ENCODE results near the gene ZC3HAV1.

ZC3HAV1 gene

GRCh38 chr7:139124084-139124914, 14.8 kb upstream of the ZC3HAV1 start:
- H3K4me1 ChIP-seq (ENCODE audit: control insufficient read depth in 1 of 2, insufficient read depth in 1 of 2, low read depth in 1 of 2, low read length in 1 of 2): peaks cover 8 to 16% of the 10 kb centered on the region in 2 experiments
- no peaks in the 10 kb centered on the region for H3K9me3 ChIP-seq
- H3K36me3 ChIP-seq: no peaks in the 10 kb centered on the region
- TF ChIP-seq, protein P1, sequence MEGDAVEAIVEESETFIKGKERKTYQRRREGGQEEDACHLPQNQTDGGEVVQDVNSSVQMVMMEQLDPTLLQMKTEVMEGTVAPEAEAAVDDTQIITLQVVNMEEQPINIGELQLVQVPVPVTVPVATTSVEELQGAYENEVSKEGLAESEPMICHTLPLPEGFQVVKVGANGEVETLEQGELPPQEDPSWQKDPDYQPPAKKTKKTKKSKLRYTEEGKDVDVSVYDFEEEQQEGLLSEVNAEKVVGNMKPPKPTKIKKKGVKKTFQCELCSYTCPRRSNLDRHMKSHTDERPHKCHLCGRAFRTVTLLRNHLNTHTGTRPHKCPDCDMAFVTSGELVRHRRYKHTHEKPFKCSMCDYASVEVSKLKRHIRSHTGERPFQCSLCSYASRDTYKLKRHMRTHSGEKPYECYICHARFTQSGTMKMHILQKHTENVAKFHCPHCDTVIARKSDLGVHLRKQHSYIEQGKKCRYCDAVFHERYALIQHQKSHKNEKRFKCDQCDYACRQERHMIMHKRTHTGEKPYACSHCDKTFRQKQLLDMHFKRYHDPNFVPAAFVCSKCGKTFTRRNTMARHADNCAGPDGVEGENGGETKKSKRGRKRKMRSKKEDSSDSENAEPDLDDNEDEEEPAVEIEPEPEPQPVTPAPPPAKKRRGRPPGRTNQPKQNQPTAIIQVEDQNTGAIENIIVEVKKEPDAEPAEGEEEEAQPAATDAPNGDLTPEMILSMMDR (IDR thresholded peaks at IDR 0.05): no peak
- H3K4me3 ChIP-seq (ENCODE audit: low read depth in 1 of 2, low read length in 1 of 2): no peak overlapping the region
- no peak overlapping the region for H3K27ac ChIP-seq
- H3K27me3 ChIP-seq: no peaks in the 10 kb centered on the region

DNA sequence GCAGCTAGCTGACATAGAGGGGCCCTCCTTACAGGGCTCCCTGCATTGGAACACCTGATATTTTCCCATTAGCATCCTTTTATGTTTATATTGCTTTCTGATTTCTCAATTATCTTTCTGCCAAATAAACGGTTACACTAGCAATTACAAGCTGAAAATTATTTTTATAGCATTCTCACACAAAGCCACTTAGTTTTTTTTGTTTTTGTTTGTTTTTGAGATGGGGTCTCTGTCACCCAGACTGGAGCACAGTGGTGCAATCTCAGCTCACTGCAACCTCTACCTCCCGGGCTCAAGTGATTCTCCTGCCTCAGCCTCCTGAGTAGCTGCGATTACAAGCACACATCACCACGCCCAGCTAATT, 9.9 kb upstream of the ZC3HAV1 start:
- H3K36me3 ChIP-seq: no peaks in the 10 kb centered on the region
- TF ChIP-seq, protein P1 (IDR thresholded peaks at IDR 0.05): no peak
- no peaks in the 10 kb centered on the region for H3K9me3 ChIP-seq
- no peaks in the 10 kb centered on the region for H3K27me3 ChIP-seq
- peak overlapping the region; percentile 92 for H3K27ac ChIP-seq
- H3K4me3 ChIP-seq (ENCODE audit: low read depth in 1 of 2, low read length in 1 of 2): peak overlapping the region; percentile 44 to 54
- peaks cover 30 to 38% of the 10 kb centered on the region in 2 experiments for H3K4me1 ChIP-seq (ENCODE audit: control insufficient read depth in 1 of 2, insufficient read depth in 1 of 2, low read depth in 1 of 2, low read length in 1 of 2)

DNA sequence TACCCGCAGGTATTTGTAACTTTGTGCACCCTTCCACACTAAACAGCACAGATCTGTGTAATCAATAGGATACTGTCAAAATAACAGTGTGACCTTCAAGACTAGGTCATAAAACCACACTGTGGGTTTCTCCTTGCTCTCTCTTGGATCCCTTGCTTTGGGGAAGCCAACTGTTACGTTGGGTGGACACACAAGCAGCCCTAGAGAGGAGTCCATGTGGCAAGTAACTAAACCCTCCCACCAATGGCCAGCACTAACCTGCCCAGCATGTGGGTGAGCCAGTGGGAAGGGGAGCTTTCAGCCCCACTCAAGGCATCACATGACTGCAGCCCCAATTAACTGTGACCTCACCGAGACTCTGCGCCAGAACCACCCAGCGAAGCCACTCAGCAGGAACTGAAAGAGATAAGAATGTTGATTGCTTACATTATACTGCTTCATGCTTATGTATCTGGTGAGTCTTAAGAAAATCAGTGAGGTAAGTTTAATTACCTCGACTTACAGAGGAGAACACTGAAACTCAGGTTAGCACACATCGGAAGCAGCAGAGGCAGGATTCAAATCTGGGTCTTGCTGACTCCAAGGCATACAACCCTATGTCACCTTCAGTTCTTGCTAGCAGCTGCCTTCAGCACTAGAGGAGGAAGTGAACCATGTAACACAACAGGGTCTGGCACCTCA, 9.4 kb upstream of the ZC3HAV1 start:
- Histone ChIP-seq H3K9me3 (no peaks in the 10 kb centered on the region), H3K36me3 (no peaks in the 10 kb centered on the region), H3K27ac (peak overlapping the region; percentile 92), H3K4me1 (ENCODE audit: control insufficient read depth in 1 of 2, insufficient read depth in 1 of 2, low read depth in 1 of 2, low read length in 1 of 2) (peaks cover 30 to 37% of the 10 kb centered on the region in 2 experiments), H3K4me3 (ENCODE audit: low read depth in 1 of 2, low read length in 1 of 2) (peak overlapping the region; percentile 44 to 54), H3K27me3 (no peaks in the 10 kb centered on the region)
- TF ChIP-seq, protein P1 (IDR thresholded peaks at IDR 0.05): no peak

DNA sequence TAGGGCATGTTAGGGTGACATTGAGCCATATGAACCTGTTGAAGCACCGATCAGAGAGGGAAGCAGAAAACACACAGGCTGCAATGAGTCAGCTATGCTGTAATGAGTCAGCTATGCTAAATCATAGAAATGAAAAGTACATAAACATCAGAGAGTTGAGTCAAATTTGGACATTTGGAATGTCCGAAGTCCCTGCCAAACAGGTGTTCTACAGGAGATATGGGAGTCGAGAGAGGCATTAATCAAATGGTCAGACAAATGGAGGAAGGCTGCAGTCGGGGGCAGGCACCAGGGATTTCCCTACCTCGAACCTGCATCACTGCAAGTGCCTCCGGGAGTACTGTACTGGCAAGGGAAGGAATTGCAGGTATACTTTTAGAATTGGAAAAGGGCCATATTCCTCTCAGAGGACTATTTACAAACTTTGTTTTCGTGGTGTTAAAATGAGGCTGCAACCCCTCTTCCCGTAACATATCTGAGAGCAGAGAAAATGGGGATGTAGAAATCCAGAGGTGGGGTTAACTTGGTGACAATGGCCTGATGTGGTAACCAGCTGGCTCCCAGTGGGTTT, 8.8 kb upstream of the ZC3HAV1 start:
- Histone ChIP-seq H3K36me3 (no peaks in the 10 kb centered on the region), H3K4me3 (ENCODE audit: low read depth in 1 of 2, low read length in 1 of 2) (peak overlapping the region; percentile 44 to 54), H3K27me3 (no peaks in the 10 kb centered on the region), H3K27ac (peak overlapping the region; percentile 92), H3K9me3 (no peaks in the 10 kb centered on the region), H3K4me1 (ENCODE audit: control insufficient read depth in 1 of 2, insufficient read depth in 1 of 2, low read depth in 1 of 2, low read length in 1 of 2) (peaks cover 30 to 33% of the 10 kb centered on the region in 2 experiments)
- TF ChIP-seq, protein P1 (IDR thresholded peaks at IDR 0.05): peak; percentile 7

DNA sequence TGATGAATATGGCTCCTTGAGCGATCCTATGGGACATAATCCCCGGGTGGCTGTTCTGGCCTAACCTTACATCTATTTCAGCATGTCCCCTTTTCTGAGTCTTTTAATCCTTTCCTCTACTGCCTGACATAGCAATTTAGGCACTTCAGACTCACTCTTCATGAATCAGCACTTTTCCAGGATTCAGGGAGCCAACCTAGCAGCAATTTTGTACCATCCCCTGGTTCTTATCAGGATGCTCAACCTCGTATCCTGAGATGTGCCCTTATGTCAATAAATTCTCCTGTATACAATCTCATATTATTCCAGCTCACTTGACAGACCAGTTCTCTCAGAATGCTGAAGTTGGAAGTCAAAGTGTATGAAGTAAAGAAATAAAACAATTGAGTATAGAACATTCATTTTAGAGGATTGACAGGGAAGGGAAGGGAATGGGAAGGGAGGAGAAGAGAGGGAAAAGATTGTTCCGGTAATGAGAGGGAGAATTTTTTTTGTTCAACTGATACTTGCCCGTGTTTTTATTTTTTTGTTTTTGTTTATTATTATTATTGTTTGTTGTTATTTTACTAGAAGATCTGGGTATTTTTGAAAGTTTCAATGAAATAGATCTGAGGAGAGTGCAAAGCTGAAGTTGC, 8.2 kb upstream of the ZC3HAV1 start:
- Histone ChIP-seq H3K9me3 (no peaks in the 10 kb centered on the region), H3K4me1 (ENCODE audit: control insufficient read depth in 1 of 2, insufficient read depth in 1 of 2, low read depth in 1 of 2, low read length in 1 of 2) (peaks cover 30 to 33% of the 10 kb centered on the region in 2 experiments), H3K27me3 (no peaks in the 10 kb centered on the region), H3K27ac (peak overlapping the region; percentile 92), H3K4me3 (ENCODE audit: low read depth in 1 of 2, low read length in 1 of 2) (peak overlapping the region; percentile 44 to 54), H3K36me3 (no peaks in the 10 kb centered on the region)
- TF ChIP-seq, protein P1 (IDR thresholded peaks at IDR 0.05): no peak
